ENCODE results near the gene BTNL3. TPM values are rescaled to one million over a fixed set of nuclear protein-coding genes. Genes with fewer than 3 reads are reported as not detected.

BTNL3 gene
- total RNA-seq, 2 donors from 2014 or later, result 0.26 TPM; not detected in 1

- Histone ChIP-seq H3K4me3 (no peak overlapping the region), H3K36me3 (replicated peaks in 1 of 2; ENCODE audit: insufficient read depth in 1 of 2, low read depth in 2 of 2) (no peaks in the 10 kb centered on the region), H3K27ac (no peak overlapping the region), H3K4me1 (peaks cover 10% of the 10 kb centered on the region), H3K9me3 (no peaks in the 10 kb centered on the region), H3K27me3 (no peaks in the 10 kb centered on the region)
- ATAC-seq (no peak), DNase-seq (no peak)
- intact Hi-C loops (cut with DNase I), result no loop called here
- TF ChIP-seq POLR2A (IDR thresholded peaks at IDR 0.05) (no peak), CTCF (IDR thresholded peaks at IDR 0.05) (no peak)
- WGBS, 2 donors, result 98 to 100% methylated on average over 2 to 14 of the region's 23 CpGs
Observed at GRCh38 chr5:180969406-180969805, 19.2 kb upstream of the BTNL3 start.

- H3K4me3 ChIP-seq, result no peak overlapping the region
- intact Hi-C loops (cut with DNase I), result no loop called here
- H3K9me3 ChIP-seq, result no peaks in the 10 kb centered on the region
- TF ChIP-seq CTCF (IDR thresholded peaks at IDR 0.05) (no peak), POLR2A (IDR thresholded peaks at IDR 0.05) (no peak)
- no peaks in the 10 kb centered on the region for H3K27me3 ChIP-seq
- 92% methylated on average over 7 to 12 of the region's 31 CpGs for WGBS, 2 donors
- ATAC-seq, result no peak
- H3K36me3 ChIP-seq (replicated peaks in 1 of 2; ENCODE audit: insufficient read depth in 1 of 2, low read depth in 2 of 2), result no peaks in the 10 kb centered on the region
- H3K4me1 ChIP-seq, result peaks cover 10% of the 10 kb centered on the region
- no peak overlapping the region for H3K27ac ChIP-seq
- no peak for DNase-seq
Observed at GRCh38 chr5:180970336-180970735, 18.3 kb upstream of the BTNL3 start.

- H3K27me3 ChIP-seq, result no peaks in the 10 kb centered on the region
- H3K36me3 ChIP-seq (replicated peaks in 1 of 2; ENCODE audit: insufficient read depth in 1 of 2, low read depth in 2 of 2), result no peaks in the 10 kb centered on the region
- intact Hi-C loops (cut with DNase I), result no loop called here
- no peaks in the 10 kb centered on the region for H3K9me3 ChIP-seq
- 26 to 29% methylated on average over 4 of the region's 4 CpGs for whole genome bisulfite sequencing, 2 donors
- H3K27ac ChIP-seq, result no peak overlapping the region
- no peak overlapping the region for H3K4me3 ChIP-seq
- no peak for TF ChIP-seq CTCF (IDR thresholded peaks at IDR 0.05)
- TF ChIP-seq POLR2A (IDR thresholded peaks at IDR 0.05), result no peak
- peak; percentile 90 for ATAC-seq
- peak in 1 of 4 donors; percentile 47 for DNase-seq
- H3K4me1 ChIP-seq, result peaks cover 10% of the 10 kb centered on the region
Observed at GRCh38 chr5:180970875-180971274, 17.8 kb upstream of the BTNL3 start.

GRCh38 chr5:180974612-180975315 lies 13.9 kb upstream of the BTNL3 start:
- no peaks in the 10 kb centered on the region for H3K9me3 ChIP-seq
- H3K36me3 ChIP-seq (replicated peaks in 1 of 2; ENCODE audit: insufficient read depth in 1 of 2, low read depth in 2 of 2), result no peaks in the 10 kb centered on the region
- H3K4me3 ChIP-seq, result no peak overlapping the region
- WGBS, 2 donors, result 85 to 93% methylated on average over 2 of the region's 2 CpGs
- ATAC-seq, result no peak
- H3K27ac ChIP-seq, result no peak overlapping the region
- no peak for DNase-seq
- TF ChIP-seq POLR2A (IDR thresholded peaks at IDR 0.05) (no peak), CTCF (IDR thresholded peaks at IDR 0.05) (no peak)
- H3K4me1 ChIP-seq, result peaks cover 25% of the 10 kb centered on the region
- intact Hi-C loops (cut with DNase I), result no loop called here
- no peaks in the 10 kb centered on the region for H3K27me3 ChIP-seq

- intact Hi-C loops (cut with DNase I), result no loop called here
- Histone ChIP-seq H3K27ac (no peak overlapping the region), H3K27me3 (no peaks in the 10 kb centered on the region), H3K36me3 (replicated peaks in 1 of 2; ENCODE audit: insufficient read depth in 1 of 2, low read depth in 2 of 2) (no peaks in the 10 kb centered on the region), H3K4me3 (no peak overlapping the region), H3K4me1 (peaks cover 24% of the 10 kb centered on the region), H3K9me3 (no peaks in the 10 kb centered on the region)
- no peak for TF ChIP-seq CTCF (IDR thresholded peaks at IDR 0.05)
- no peak for TF ChIP-seq POLR2A (IDR thresholded peaks at IDR 0.05)
- DNase-seq (no peak), ATAC-seq (no peak)
- 72 to 86% methylated on average over 2 of the region's 2 CpGs for WGBS, 2 donors
Observed at GRCh38 chr5:180975338-180975737, 13.3 kb upstream of the BTNL3 start.

Measured in body of pancreas (tissue), 4 donors.